Esophagus muscularis mucosa (tissue), 2 donors: ENCODE data around the gene KLF18.

Experiments
- EP300 ChIP-seq: sonication (generic); formaldehyde crosslinking; IDR thresholded peaks from one replicate; pipeline ENCODE4 v1.6.1; 2017; ENCODE audit warnings: antibody characterized with exemption
- POLR2A ChIP-seq: fragments of 450-650 bp; IDR thresholded peaks from one replicate; pipeline ENCODE4 v1.6.1; 2017; ENCODE audit warnings: antibody characterized with exemption, moderate library complexity, mild to moderate bottlenecking, low read depth

DNA sequence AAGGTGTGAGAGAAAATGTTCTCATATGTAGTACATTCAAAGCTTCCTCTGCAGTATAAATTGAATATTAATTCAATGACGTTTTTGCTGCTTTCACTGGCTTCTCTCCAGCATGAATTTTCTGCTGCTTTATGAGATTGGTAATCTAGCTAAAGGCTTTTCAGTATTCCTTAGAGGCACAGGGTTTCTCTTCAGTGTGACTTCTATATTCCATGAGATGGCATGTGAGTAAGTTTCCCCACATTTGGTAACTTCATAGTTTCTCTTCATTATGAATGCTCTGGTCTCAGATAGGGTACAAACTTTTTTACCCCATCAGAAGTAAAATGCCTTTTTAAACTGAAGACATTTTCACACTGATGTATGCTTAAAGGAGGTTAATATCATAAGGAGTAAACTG is 10.4 kb upstream of the KLF18 start:
- TF ChIP-seq EP300 (no peak), POLR2A (no peak)
